ENCODE data around the gene ANO2.

ANO2 gene

GRCh38 chr12:5524769-5525436 lies 420.2 kb downstream of the ANO2 start:
- Histone ChIP-seq H3K4me1 (ENCODE audit: low read depth, poor library complexity, severe bottlenecking) (no peaks in the 10 kb centered on the region), H3K4me2 (no peak overlapping the region), H2AFZ (ENCODE audit: low read depth) (no peak overlapping the region), H3K4me3 (IDR thresholded peaks at IDR 0.05; ENCODE audit: insufficient read depth, low read depth, low read length) (no peak overlapping the region), H3K79me2 (ENCODE audit: insufficient read depth, low read depth) (no peaks in the 10 kb centered on the region), H3K27ac (no peak overlapping the region), H3K9ac (no peak overlapping the region), H3K36me3 (ENCODE audit: insufficient read depth) (no peaks in the 10 kb centered on the region), H4K20me1 (ENCODE audit: insufficient read depth) (no peaks in the 10 kb centered on the region), H3K27me3 (ENCODE audit: insufficient read depth, low read depth) (no peaks in the 10 kb centered on the region)
- no peak for TF ChIP-seq CTCF (conservative IDR thresholded peaks at IDR 0.05; ENCODE audit: low read depth, low read length)

- TF ChIP-seq CTCF (conservative IDR thresholded peaks at IDR 0.05; ENCODE audit: low read depth, low read length) = no peak
- H3K4me2 ChIP-seq = no peak overlapping the region
- no peak overlapping the region for H2AFZ ChIP-seq (ENCODE audit: low read depth)
- no peak overlapping the region for H3K27ac ChIP-seq
- H3K9ac ChIP-seq = no peak overlapping the region
- H3K4me1 ChIP-seq (ENCODE audit: low read depth, poor library complexity, severe bottlenecking) = no peaks in the 10 kb centered on the region
- H3K27me3 ChIP-seq (ENCODE audit: insufficient read depth, low read depth) = no peaks in the 10 kb centered on the region
- no peaks in the 10 kb centered on the region for H3K36me3 ChIP-seq (ENCODE audit: insufficient read depth)
- H3K79me2 ChIP-seq (ENCODE audit: insufficient read depth, low read depth) = no peaks in the 10 kb centered on the region
- no peaks in the 10 kb centered on the region for H4K20me1 ChIP-seq (ENCODE audit: insufficient read depth)
- H3K4me3 ChIP-seq (IDR thresholded peaks at IDR 0.05; ENCODE audit: insufficient read depth, low read depth, low read length) = no peak overlapping the region
Observed at GRCh38 chr12:5524116-5524768, 420.8 kb downstream of the ANO2 start.

- Histone ChIP-seq H3K79me2 (ENCODE audit: insufficient read depth, low read depth) (no peaks in the 10 kb centered on the region), H3K9ac (no peak overlapping the region), H3K4me3 (IDR thresholded peaks at IDR 0.05; ENCODE audit: insufficient read depth, low read depth, low read length) (no peak overlapping the region), H3K36me3 (ENCODE audit: insufficient read depth) (no peaks in the 10 kb centered on the region), H3K27ac (no peak overlapping the region), H3K27me3 (ENCODE audit: insufficient read depth, low read depth) (no peaks in the 10 kb centered on the region), H2AFZ (ENCODE audit: low read depth) (no peak overlapping the region), H4K20me1 (ENCODE audit: insufficient read depth) (no peaks in the 10 kb centered on the region), H3K4me2 (no peak overlapping the region), H3K4me1 (ENCODE audit: low read depth, poor library complexity, severe bottlenecking) (no peaks in the 10 kb centered on the region)
- TF ChIP-seq CTCF (conservative IDR thresholded peaks at IDR 0.05; ENCODE audit: low read depth, low read length) = no peak
Observed at GRCh38 chr12:5523396-5524115, 421.5 kb downstream of the ANO2 start.

- Histone ChIP-seq H3K79me2 (ENCODE audit: insufficient read depth, low read depth) (no peaks in the 10 kb centered on the region), H3K4me1 (ENCODE audit: low read depth, poor library complexity, severe bottlenecking) (no peaks in the 10 kb centered on the region), H4K20me1 (ENCODE audit: insufficient read depth) (no peaks in the 10 kb centered on the region), H3K4me2 (no peak overlapping the region), H2AFZ (ENCODE audit: low read depth) (no peak overlapping the region), H3K27me3 (ENCODE audit: insufficient read depth, low read depth) (no peaks in the 10 kb centered on the region), H3K36me3 (ENCODE audit: insufficient read depth) (no peaks in the 10 kb centered on the region), H3K27ac (no peak overlapping the region), H3K4me3 (IDR thresholded peaks at IDR 0.05; ENCODE audit: insufficient read depth, low read depth, low read length) (no peak overlapping the region), H3K9ac (no peak overlapping the region)
- no peak for TF ChIP-seq CTCF (conservative IDR thresholded peaks at IDR 0.05; ENCODE audit: low read depth, low read length)
Observed at GRCh38 chr12:5522432-5523335, 422.4 kb downstream of the ANO2 start.
